ENCODE measurements around the gene TUT4. TPM values are rescaled to one million over a fixed set of nuclear protein-coding genes. Genes with fewer than 3 reads are reported as not detected.
A peak's percentile ranks its signal among the peaks of the same experiment; 100 is the strongest.

TUT4 gene
- total and polyA plus RNA-seq, 2 of the 4 experiments (the other 2 are of a cell fraction): 10.9 to 40.0 TPM

DNA sequence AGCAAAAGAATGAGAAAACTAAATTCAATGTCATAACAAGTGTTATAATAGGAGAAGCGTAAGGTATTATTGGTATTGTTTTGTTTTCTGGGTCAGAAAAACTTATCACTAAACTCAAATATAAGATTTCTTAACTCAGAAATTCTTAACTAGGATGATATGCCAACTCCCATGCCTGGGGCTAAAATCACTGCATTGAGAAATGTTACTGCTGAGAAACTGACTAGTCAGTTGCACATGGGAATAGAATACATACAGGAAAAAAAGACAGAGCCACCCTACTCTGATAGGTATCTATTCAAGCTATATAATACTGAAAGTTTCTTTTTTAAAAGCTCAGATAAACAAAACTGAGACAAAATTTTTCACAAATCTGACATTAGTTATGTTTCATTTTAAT lies 92.2 kb downstream of the TUT4 start:
- H3K56ac ChIP-seq (ENCODE audit: extremely low read depth, insufficient read depth, low read length): no peak overlapping the region
- CTCF ChIA-PET: interaction anchor here (0.6 kb wide), 1 partner anchor 39 kb away, joined by 3 read pairs; no protein-coding TSS in a partner anchor
- intact Hi-C loops (cut with micrococcal nuclease): no loop called here
- H3K18ac ChIP-seq (ENCODE audit: low read depth, low read length): no peak overlapping the region
- no CpG with 5 or more reads among the region's 1 CpG for WGBS, 2 experiments (ENCODE audit: extremely low coverage in 2 of 2, insufficient read length in 1 of 2)
- ATAC-seq (ENCODE audit: low read depth) (no peak), DNase-seq (peak; percentile 4)
- H3K79me1 ChIP-seq (ENCODE audit: low read depth in 1 of 2, low read length in 2 of 2): no peaks in the 10 kb centered on the region
- H2AK5ac ChIP-seq (ENCODE audit: low read depth, low read length): no peak overlapping the region
- no peak overlapping the region for H3K4me3 ChIP-seq (ENCODE audit: insufficient read depth, low read depth, low read length)
- no peaks in the 10 kb centered on the region for H3K9me1 ChIP-seq (ENCODE audit: insufficient read depth, low read length)
- BruUV-seq (replicated peaks): no TSS peak
- no peak overlapping the region for H4K5ac ChIP-seq (ENCODE audit: low read depth, low read length)
- no peak overlapping the region for H3K4ac ChIP-seq (ENCODE audit: low read depth, low read length)
- no peak overlapping the region for H2BK15ac ChIP-seq (ENCODE audit: low read depth, low read length)
- H3K23ac ChIP-seq (ENCODE audit: low read depth, low read length): no peak overlapping the region
- H3K27me3 ChIP-seq (ENCODE audit: control insufficient read depth, insufficient read depth, low read length): no peaks in the 10 kb centered on the region
- no peak overlapping the region for H3K14ac ChIP-seq (replicated peaks; ENCODE audit: low read depth, low read length)
- dilution Hi-C loops (cut with HindIII; ENCODE audit: low sequenced_read_pairs, unreplicated experiment): no loop called here
- no peak overlapping the region for H4K91ac ChIP-seq (ENCODE audit: insufficient read depth, low read depth, low read length)
- H3K36me3 ChIP-seq (ENCODE audit: control insufficient read depth, insufficient read depth, low read length): 0 out of 2 replicates have a peak, but pooled peaks cover 7% of the 10 kb centered on the region
- no peaks in the 10 kb centered on the region for H3K4me1 ChIP-seq (ENCODE audit: control insufficient read depth, insufficient read depth, low read length)
- H2BK20ac ChIP-seq (ENCODE audit: low read depth, low read length): no peak overlapping the region
- H4K8ac ChIP-seq (ENCODE audit: low read depth in 2 of 2, low read length in 2 of 2): no peak overlapping the region
- H2AFZ ChIP-seq (replicated peaks; ENCODE audit: low read length, poor library complexity): no peak overlapping the region
- H2AK9ac ChIP-seq (replicated peaks; ENCODE audit: low read depth, low read length, poor library complexity): no peak overlapping the region
- no peak overlapping the region for H3K27ac ChIP-seq (ENCODE audit: insufficient read depth, low read length)
- in situ Hi-C loops (cut with MboI; ENCODE audit: low sequenced_read_pairs): no loop called here
- H3K9ac ChIP-seq (ENCODE audit: low read depth, low read length): no peak overlapping the region
- TF ChIP-seq FOS (IDR thresholded peaks at IDR 0.05; ENCODE audit: low read depth, low read length) (no peak), BHLHE40 (IDR thresholded peaks at IDR 0.05; ENCODE audit: low read depth, low read length) (no peak), RCOR1 (IDR thresholded peaks at IDR 0.05; ENCODE audit: insufficient replicate concordance, low read length) (no peak)
- no peaks in the 10 kb centered on the region for H3K9me3 ChIP-seq (ENCODE audit: control insufficient read depth, insufficient read depth, low read length)
- H2BK5ac ChIP-seq (ENCODE audit: low read depth, low read length, poor library complexity, severe bottlenecking): no peak overlapping the region
- POLR2A ChIA-PET (ENCODE audit: unreplicated experiment): no interaction called here
- no peak overlapping the region for H3K4me2 ChIP-seq (ENCODE audit: low read depth, low read length)
- no peaks in the 10 kb centered on the region for H4K20me1 ChIP-seq (ENCODE audit: insufficient read depth, low read length)
- no peak overlapping the region for H2BK120ac ChIP-seq (ENCODE audit: low read depth, low read length)
